HepG2 (cell line): ENCODE measurements around the gene METTL16. TPM values are rescaled to one million over a fixed set of nuclear protein-coding genes. Genes with fewer than 3 reads are reported as not detected.
"Not testable (repeated sequence)": the region's sequence is repeated elsewhere in the genome, so short reads cannot be mapped to it uniquely, and the experiment has no call there.

Experiments used
- ATAC-seq: fragments of 200-7000 bp; cut with Tn5 transposase; 3 replicates; pipeline ENCODE4 v1.9.1; 2020; ENCODE audit warnings: mild to moderate bottlenecking, moderate library complexity
- BruUV-seq: library from RNA; stranded (reverse); fragments of 400-500 nt; replicated peaks from 2 replicates; lab custom pipeline; 2021; lab: Mats Ljungman, UMichigan
- CTCF ChIA-PET: fragments of 300-600 bp; formaldehyde crosslinking; extraction: SDS; loops from one replicate; lab custom pipeline; 2021; ENCODE audit warnings: low total read pairs, inconsistent platforms, low intra/inter-chr PET ratio; lab: Yijun Ruan, JAX
- POLR2A ChIA-PET: fragments of 350-600 bp; sonication (Branson Sonifier 250); formaldehyde crosslinking; loops from one replicate; lab custom pipeline; 2020; ENCODE audit warnings: antibody characterized with exemption, inconsistent platforms; lab: Yijun Ruan, JAX
- DNase-seq: peaks from one replicate; pipeline ENCODE4 v3.0.0-alpha.2; 2015; ENCODE audit warnings: low spot score
- FAIRE-seq: peaks from 3 replicates; lab custom pipeline; 2011; peaks lifted over from hg19 to GRCh38; lab: Jason Lieb, UNC
- H2AFZ ChIP-seq: one replicate; pipeline ENCODE4 v1.6.1; 2011; ENCODE audit warnings: low read length, inconsistent platforms
- H3K27ac ChIP-seq: fragments of 300-600 bp; 3 replicates; pipeline ENCODE4 v1.8.0; 2011; ENCODE audit warnings: mixed run types, mild to moderate bottlenecking, mixed read lengths, low read length, inconsistent platforms; ENCODE audit not compliant: insufficient read depth; ENCODE audit errors: extremely low read length
- H3K27me3 ChIP-seq, 2 experiments: fragments of 200-600 bp in 1 of 2; 2 replicates in 1 of 2; 3 replicates in 1 of 2; pipeline versions ENCODE4 v1.6.0 to v1.8.0; 2011; ENCODE audit warnings: low read length in 2 of 2, mild to moderate bottlenecking in 2 of 2, moderate library complexity in 2 of 2, inconsistent platforms in 1 of 2; ENCODE audit not compliant: insufficient read depth in 2 of 2, control insufficient read depth in 1 of 2
- H3K36me3 ChIP-seq, 2 experiments: fragments of 200-600 bp in 1 of 2; replicated peaks in 1 of 2; 2 replicates in 1 of 2; 3 replicates in 1 of 2; pipeline versions ENCODE4 v1.5.1 to v1.8.0; 2011; ENCODE audit warnings: low read length in 2 of 2, inconsistent platforms in 1 of 2; ENCODE audit not compliant: insufficient read depth in 2 of 2, control insufficient read depth in 1 of 2
- H3K4me1 ChIP-seq: 2 replicates; pipeline ENCODE4 v1.5.1; 2012; ENCODE audit warnings: low read length, inconsistent platforms; ENCODE audit not compliant: insufficient read depth
- H3K4me2 ChIP-seq: 2 replicates; pipeline ENCODE4 v1.6.0; 2011; ENCODE audit warnings: low read depth, low read length, inconsistent platforms
- H3K4me3 ChIP-seq, 3 experiments: fragments of 200-600 bp in 1 of 3; sonication (generic), shearing (Covaris generic) in 1 of 3; replicated peaks in 1 of 3; 2 replicates each; pipeline ENCODE4 v1.5.1; 2011 to 2016; ENCODE audit warnings: low read length in 3 of 3, inconsistent platforms in 2 of 3, low read depth in 2 of 3, mild to moderate bottlenecking in 2 of 3, control low read depth in 1 of 3, mixed read lengths in 1 of 3; ENCODE audit not compliant: insufficient read depth in 1 of 3
- H3K79me2 ChIP-seq: one replicate; pipeline ENCODE4 v1.6.1; 2011; ENCODE audit warnings: low read length, inconsistent platforms; ENCODE audit not compliant: insufficient read depth
- H3K9ac ChIP-seq: 2 replicates; pipeline ENCODE4 v1.6.0; 2011; ENCODE audit warnings: mild to moderate bottlenecking, low read depth, low read length, inconsistent platforms; ENCODE audit not compliant: insufficient read depth
- H3K9me3 ChIP-seq: 2 replicates; pipeline ENCODE4 v1.5.1; 2012; ENCODE audit warnings: mild to moderate bottlenecking, low read length
- H4K20me1 ChIP-seq: 2 replicates; pipeline ENCODE4 v1.6.0; 2011; ENCODE audit warnings: inconsistent platforms, mild to moderate bottlenecking, low read length, moderate library complexity; ENCODE audit not compliant: insufficient read depth
- HMGXB3 ChIP-seq: sonication (generic); formaldehyde crosslinking; IDR thresholded peaks from 2 replicates; pipeline ENCODE4 v1.4.0; 2020; ENCODE audit warnings: missing genetic modification reagents, borderline replicate concordance
- MAFF ChIP-seq: IDR thresholded peaks from 2 replicates; pipeline ENCODE4 v1.6.1; 2011; ENCODE audit warnings: low read depth, low read length, improper control_type of control experiment
- MAFK ChIP-seq, 2 experiments: IDR thresholded peaks in 1 of 2; conservative IDR thresholded peaks in 1 of 2; 2 replicates each; pipeline ENCODE4 v1.6.1; 2011; ENCODE audit warnings: improper control_type of control experiment in 2 of 2, low read length in 2 of 2
- NFYB ChIP-seq: sonication (generic); formaldehyde crosslinking; IDR thresholded peaks from 2 replicates; pipeline ENCODE4 v1.4.0; 2020; ENCODE audit warnings: missing genetic modification reagents
- NFYC ChIP-seq: IDR thresholded peaks from 2 replicates; pipeline ENCODE4 v1.6.1; 2016; ENCODE audit warnings: missing genetic modification reagents, missing compliant biosample characterization
- ZMYM4 ChIP-seq: sonication (generic); formaldehyde crosslinking; IDR thresholded peaks from 2 replicates; pipeline ENCODE4 v1.8.1; 2023; ENCODE audit warnings: mild to moderate bottlenecking, missing genetic modification reagents
- WGBS: methylation state at CpG from one replicate; pipeline ENCODE4 v1.1.6; 2017; ENCODE audit warnings: low lambda C conversion rate; 5-methylcytosine and 5-hydroxymethylcytosine counted together
- in situ Hi-C: cut with HindIII; loops from 2 replicates; pipeline ENCODE4 v1.10.0; 2017; ENCODE audit warnings: low pct_unique_long_range_greater_than_20kb; ENCODE audit not compliant: extremely low pct_ligation_motif_present
- intact Hi-C: fragments of 100-400 bp; cut with micrococcal nuclease; formaldehyde crosslinking; loops from one replicate; pipeline ENCODE4 v1.10.0; 2022; ENCODE audit not compliant: unreplicated experiment
- polyA plus RNA-seq, 8 experiments: library from polyadenylated mRNA; depleted of rRNA in 3 of 8; stranded (reverse) in 7 of 8; unstranded in 1 of 8; fragments of >200 nt; fragmentation: Illumina TruSeq in 4 of 8; extraction: Trizol in 4 of 8; gene quantifications; 2 replicates each; pipeline versions ENCODE4 v1.2.1 to v1.2.3, GENCODE V29; 2011 to 2016; ENCODE audit warnings: low read depth in 4 of 8, missing spikeins in 1 of 8, mixed read lengths in 1 of 8; ENCODE audit not compliant: insufficient read depth in 1 of 8
- total RNA-seq, 5 experiments: library from RNA; depleted of rRNA; stranded (reverse); fragments of >200 nt; fragmentation: Illumina TruSeq; extraction: Trizol; gene quantifications; 2 replicates each; pipeline ENCODE4 v1.2.3, GENCODE V29; 2016; ENCODE audit warnings: low read depth in 1 of 5

Gene METTL16
- total and polyA plus RNA-seq, 2 of the 13 experiments (the other 11 are each of a cell fraction or from before 2014, with no cell fraction given) = 11.6 to 18.5 TPM

- intact Hi-C loops, H3K36me3 ChIP-seq, H3K9ac ChIP-seq, H3K79me2 ChIP-seq, H4K20me1 ChIP-seq, H3K9me3 ChIP-seq, in situ Hi-C loops, CTCF ChIA-PET: not testable (repeated sequence)
- Histone ChIP-seq H3K4me3 (peak overlapping the region in 1 of 3 experiments; percentile 10; a peak in 1 of 6 replicates), H3K4me2 (peak overlapping the region; percentile 48)
- DNase-seq = peak; percentile 45
- WGBS = 47% methylated on average over 9 of the region's 9 CpGs
- FAIRE-seq = peak; percentile 23
- POLR2A ChIA-PET = interaction anchor here (1.3 kb wide), 1 partner anchor 21 kb away, joined by 4 read pairs; no protein-coding TSS in a partner anchor
- peak; percentile 68 for TF ChIP-seq HMGXB3 (CRISPR knock-in tag)
- peak; percentile 74 for TF ChIP-seq NFYB (CRISPR knock-in tag)
- peak; percentile 72 for TF ChIP-seq NFYC (CRISPR knock-in tag)
- TF ChIP-seq ZMYM4 (CRISPR knock-in tag) = peak; percentile 54
- 0 out of 4 replicates have a peak, but pooled peaks of 1 of the 2 experiments have one; percentile 8 for TF ChIP-seq MAFK (conservative IDR thresholded peaks at IDR 0.05 in 1 of 2, IDR thresholded peaks at IDR 0.05 in 1 of 2; ENCODE audit: low read length in 2 of 2)
- 0 out of 2 replicates have a peak, but pooled peaks have one; percentile 44 for TF ChIP-seq MAFF
- TF ChIP-seq, all 625 proteins: peak for 6; not testable (repeated sequence) for 619
- H3K27ac ChIP-seq, H3K27me3 ChIP-seq, BruUV-seq: not testable (repeated sequence)
- H2AFZ ChIP-seq = peak overlapping the region; percentile 76
- ATAC-seq = peak; percentile 57
- H3K4me1 ChIP-seq = peaks cover 19% of the 10 kb centered on the region
Measured at GRCh38 chr17:2531243-2531954, 19.7 kb upstream of the METTL16 start.

- ATAC-seq, H3K27me3 ChIP-seq, H4K20me1 ChIP-seq, H3K4me2 ChIP-seq, H3K27ac ChIP-seq, FAIRE-seq, H3K36me3 ChIP-seq, H2AFZ ChIP-seq, H3K4me3 ChIP-seq, intact Hi-C loops, H3K79me2 ChIP-seq, DNase-seq, BruUV-seq, H3K9me3 ChIP-seq, in situ Hi-C loops, CTCF ChIA-PET, H3K9ac ChIP-seq: not testable (repeated sequence)
- peaks cover 21% of the 10 kb centered on the region for H3K4me1 ChIP-seq
- POLR2A ChIA-PET = interaction anchor here (2.0 kb wide), 1 partner anchor 10 kb away, joined by 8 read pairs; the partner anchor contains the start of gene METTL16
- WGBS = 58% methylated on average over 15 of the region's 15 CpGs
Measured at GRCh38 chr17:2521775-2522410, 10.2 kb upstream of the METTL16 start.
